D721Med (cell line): ENCODE measurements around the gene ADGRB3.

Source experiments
- DNase-seq: peaks from one replicate; pipeline ENCODE4 v3.0.0; 2011; ENCODE audit warnings: low spot score; ENCODE audit not compliant: insufficient read length
- FAIRE-seq: peaks from 2 replicates; lab custom pipeline; 2011; peaks lifted over from hg19 to GRCh38; lab: Jason Lieb, UNC
- TF ChIP-seq, protein P1 (sequence below): IDR thresholded peaks from 2 replicates; pipeline ENCODE4 v1.5.1; 2012; ENCODE audit warnings: mild to moderate bottlenecking, control low read depth; ENCODE audit not compliant: insufficient read depth; ENCODE audit errors: missing control alignments

Gene ADGRB3

DNA sequence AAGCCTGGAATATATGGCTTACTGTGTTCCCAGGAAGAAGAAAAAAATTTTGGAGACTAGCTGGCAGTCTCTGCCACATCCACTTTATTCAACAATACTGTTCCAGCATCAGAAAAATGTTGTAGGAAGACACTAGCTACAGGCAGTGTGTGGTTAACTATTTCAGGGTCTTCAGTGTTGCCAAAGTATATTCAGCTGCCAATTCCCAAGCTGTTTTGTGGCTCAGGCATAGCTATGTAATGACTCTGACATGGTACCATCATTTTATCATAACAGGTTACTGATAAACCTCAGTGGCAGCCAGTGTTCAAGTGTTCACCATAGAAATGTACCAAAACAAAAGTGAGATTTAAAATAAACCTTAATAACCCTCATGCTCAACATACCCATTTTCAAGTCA, 503.1 kb downstream of the ADGRB3 start:
- DNase-seq (no peak), FAIRE-seq (no peak)
- TF ChIP-seq, protein P1, sequence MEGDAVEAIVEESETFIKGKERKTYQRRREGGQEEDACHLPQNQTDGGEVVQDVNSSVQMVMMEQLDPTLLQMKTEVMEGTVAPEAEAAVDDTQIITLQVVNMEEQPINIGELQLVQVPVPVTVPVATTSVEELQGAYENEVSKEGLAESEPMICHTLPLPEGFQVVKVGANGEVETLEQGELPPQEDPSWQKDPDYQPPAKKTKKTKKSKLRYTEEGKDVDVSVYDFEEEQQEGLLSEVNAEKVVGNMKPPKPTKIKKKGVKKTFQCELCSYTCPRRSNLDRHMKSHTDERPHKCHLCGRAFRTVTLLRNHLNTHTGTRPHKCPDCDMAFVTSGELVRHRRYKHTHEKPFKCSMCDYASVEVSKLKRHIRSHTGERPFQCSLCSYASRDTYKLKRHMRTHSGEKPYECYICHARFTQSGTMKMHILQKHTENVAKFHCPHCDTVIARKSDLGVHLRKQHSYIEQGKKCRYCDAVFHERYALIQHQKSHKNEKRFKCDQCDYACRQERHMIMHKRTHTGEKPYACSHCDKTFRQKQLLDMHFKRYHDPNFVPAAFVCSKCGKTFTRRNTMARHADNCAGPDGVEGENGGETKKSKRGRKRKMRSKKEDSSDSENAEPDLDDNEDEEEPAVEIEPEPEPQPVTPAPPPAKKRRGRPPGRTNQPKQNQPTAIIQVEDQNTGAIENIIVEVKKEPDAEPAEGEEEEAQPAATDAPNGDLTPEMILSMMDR, result no peak

DNA sequence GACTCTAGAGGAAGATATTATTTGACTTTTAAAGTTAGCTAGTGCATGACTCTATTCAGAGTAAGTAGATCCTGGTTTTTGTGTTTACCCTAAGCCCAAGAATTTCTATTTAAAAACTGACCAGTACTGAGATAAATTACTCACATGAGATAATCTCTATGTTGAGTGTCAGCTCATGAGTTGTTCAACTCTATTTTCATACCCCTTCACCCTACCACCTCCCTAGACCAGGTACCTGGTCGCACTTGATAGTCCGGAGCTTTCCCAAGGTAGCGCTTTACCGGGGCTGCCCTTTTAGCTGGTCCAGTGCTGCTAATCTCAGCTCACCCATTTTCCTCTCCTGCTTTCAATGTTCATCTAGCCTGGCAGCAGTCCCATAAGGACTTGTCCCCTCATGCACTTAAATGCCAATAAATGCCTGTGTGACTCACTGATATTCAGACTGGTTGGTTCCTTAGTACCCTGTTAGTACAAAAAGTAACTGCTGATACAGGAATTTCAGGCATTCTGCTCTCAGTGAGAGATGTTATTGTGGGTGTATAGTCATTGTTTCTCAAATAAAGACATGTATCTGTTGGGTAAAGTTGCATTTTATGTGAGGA, 503.9 kb downstream of the ADGRB3 start:
- TF ChIP-seq, protein P1, result no peak
- DNase-seq, result no peak
- no peak for FAIRE-seq

DNA sequence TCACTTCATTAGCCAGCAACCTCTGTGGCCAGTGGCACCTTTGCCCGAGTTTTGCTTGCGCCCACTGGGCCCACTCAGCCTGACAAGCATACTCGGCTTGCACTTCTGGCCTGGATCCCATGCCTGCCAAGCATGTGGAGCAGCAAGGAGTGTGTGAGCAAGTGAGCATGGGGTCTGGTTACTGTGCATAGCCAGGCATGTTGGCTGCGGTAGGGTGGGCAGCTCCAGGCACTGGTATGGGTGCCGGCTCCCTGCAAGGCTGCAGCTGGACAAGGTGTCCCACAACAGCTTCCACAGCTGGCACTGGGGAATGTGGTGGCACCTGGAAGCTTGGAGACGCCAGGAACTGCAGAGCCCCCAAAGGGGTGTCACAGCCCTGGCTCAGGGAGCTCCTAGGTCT, 510.0 kb downstream of the ADGRB3 start:
- DNase-seq (no peak), FAIRE-seq (no peak)
- TF ChIP-seq, protein P1, result no peak

DNA sequence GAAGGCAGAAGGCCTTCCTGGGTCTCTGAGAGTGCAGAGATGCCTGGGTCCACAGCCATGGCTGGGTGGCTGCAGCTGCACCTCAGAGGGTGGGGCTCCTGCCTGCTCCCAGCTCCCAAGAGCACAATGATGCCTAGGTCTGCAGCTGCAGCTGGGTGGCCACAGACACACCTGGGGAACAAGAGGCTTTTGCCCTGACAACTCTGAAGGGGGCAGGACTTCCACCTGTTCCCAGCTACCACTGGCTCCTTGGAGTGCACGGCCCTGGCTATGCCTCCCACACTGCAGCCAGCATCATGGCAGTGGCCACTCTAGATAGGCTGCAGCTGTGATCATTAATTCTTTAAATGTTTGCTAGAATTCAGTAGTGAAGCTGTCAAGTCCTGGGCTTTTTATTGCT, 511.3 kb downstream of the ADGRB3 start:
- no peak for DNase-seq
- TF ChIP-seq, protein P1, result no peak

DNA sequence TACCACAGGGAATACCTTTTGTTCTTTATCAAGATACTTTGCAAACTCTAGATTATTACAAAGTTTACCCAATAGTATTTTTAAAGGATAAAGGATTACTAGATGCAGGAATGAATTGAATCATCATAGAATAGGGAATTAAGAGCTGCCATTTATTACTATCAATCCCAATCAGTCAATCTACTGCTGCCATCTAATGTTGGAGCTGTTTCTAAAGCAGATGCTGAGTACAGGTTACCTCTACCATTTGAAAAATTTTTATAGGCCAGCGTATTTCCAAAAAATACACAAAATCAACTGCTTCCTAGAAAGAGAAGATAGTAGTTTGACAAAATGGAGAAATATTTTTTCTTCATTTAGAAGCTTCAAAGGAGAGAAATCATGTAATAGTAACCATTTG, 520.4 kb downstream of the ADGRB3 start:
- TF ChIP-seq, protein P1, result peak; percentile 3
- no peak for DNase-seq
- FAIRE-seq, result no peak

More for the DNA sequence above, 511.3 kb downstream of the ADGRB3 start:
- no peak for FAIRE-seq

DNA sequence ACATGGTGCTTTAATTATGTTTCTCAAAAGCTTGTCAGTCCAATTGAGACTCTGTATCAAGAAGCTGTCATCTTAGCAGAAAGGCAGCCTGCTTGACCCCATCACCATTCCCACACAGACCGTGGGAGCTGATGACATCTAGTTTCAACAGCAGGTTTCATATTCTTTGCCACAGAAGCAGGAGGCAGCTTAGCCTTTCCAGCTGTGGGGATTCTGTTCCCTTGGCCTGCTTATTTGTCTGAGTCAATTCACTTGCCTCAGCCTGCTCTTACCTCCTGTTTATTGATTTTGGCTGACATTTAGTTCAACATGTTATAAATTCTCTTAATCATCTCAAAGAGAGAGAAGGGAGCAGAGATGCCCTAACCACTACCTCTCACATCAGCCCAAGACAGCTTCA, 527.7 kb downstream of the ADGRB3 start:
- FAIRE-seq (no peak), DNase-seq (no peak)
- TF ChIP-seq, protein P1, result no peak

DNA sequence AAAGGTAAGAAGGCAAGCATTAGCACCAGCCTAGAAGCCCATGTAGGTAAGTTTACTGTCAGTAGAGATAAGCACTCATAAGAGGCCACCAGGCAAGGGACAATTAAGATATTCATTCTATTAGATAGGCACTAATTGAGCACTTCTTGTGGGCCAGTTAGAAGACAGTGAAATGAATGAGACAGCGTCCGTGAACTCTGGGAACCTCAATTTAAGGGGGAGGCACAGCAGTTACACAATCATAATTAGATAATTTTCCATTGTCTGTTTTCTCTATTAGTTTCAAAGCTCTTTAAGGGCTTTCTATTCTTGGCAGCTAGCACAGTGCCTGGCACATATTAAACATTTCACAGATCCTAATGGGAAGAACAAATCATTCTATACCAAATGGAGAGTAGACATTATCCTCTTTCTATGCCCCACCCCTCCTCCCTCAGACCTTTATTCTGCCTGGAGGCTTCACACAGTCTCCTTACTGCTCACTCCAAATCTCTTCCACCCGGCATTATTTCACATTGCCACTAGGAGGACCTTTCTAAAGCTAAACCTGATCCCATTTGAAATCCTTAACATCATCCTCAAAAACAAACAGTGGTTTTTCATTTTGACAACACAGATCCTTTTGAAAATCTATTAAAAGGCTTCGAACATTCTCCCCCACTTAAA, 529.6 kb downstream of the ADGRB3 start:
- TF ChIP-seq, protein P1, result peak; percentile 37
- no peak for FAIRE-seq
- DNase-seq, result no peak
